ENCODE results near the gene JMJD1C.

JMJD1C gene

GRCh38 chr10:63260103-63260859 is 205.5 kb downstream of the JMJD1C start:
- H3K4me3 ChIP-seq (ENCODE audit: low read depth, low read length) = no peak overlapping the region
- no peak for TF ChIP-seq GLIS1 (tag by site-specific recombination; IDR thresholded peaks at IDR 0.05)
- TF ChIP-seq ZBTB49 (tag by site-specific recombination; IDR thresholded peaks at IDR 0.05; ENCODE audit: low read depth) = no peak
- TF ChIP-seq ZSCAN16 (tag by site-specific recombination; IDR thresholded peaks at IDR 0.05) = no peak
- no peak for TF ChIP-seq ZNF157 (tag by site-specific recombination; IDR thresholded peaks at IDR 0.05)
- TF ChIP-seq ZNF146 (tag by site-specific recombination; IDR thresholded peaks at IDR 0.05) = no peak
- no peak for TF ChIP-seq PRDM6 (tag by site-specific recombination; IDR thresholded peaks at IDR 0.05)
- no peak for TF ChIP-seq AEBP2 (tag by site-specific recombination; IDR thresholded peaks at IDR 0.05; ENCODE audit: borderline replicate concordance)
- TF ChIP-seq ZNF366 (tag by site-specific recombination; conservative IDR thresholded peaks at IDR 0.05) = no peak
- TF ChIP-seq ZNF558 (tag by site-specific recombination; IDR thresholded peaks at IDR 0.05) = no peak
- TF ChIP-seq ZNF292 (tag by site-specific recombination; IDR thresholded peaks at IDR 0.05; ENCODE audit: borderline replicate concordance, low read depth) = no peak
- no peak for TF ChIP-seq SETDB1 (IDR thresholded peaks at IDR 0.05; ENCODE audit: insufficient read length, low read length)
- peaks cover 9% of the 10 kb centered on the region for H3K4me1 ChIP-seq (ENCODE audit: control insufficient read depth, insufficient read depth, low read length)
- no peak overlapping the region for H3K27ac ChIP-seq (ENCODE audit: extremely low read depth, low read depth, low read length)
- ChIA-PET CTCF (interaction anchor here (0.6 kb wide), 1 partner anchor 1459 kb away, joined by 3 read pairs; no protein-coding TSS in a partner anchor), POLR2A (no interaction called here)
- H3K36me3 ChIP-seq (ENCODE audit: control insufficient read depth in 2 of 2, insufficient read depth in 1 of 2, low read length in 2 of 2) = peaks cover 0 to 2% of the 10 kb centered on the region in 2 experiments; a peak in 2 of 3 replicates
- H3K9me3 ChIP-seq (ENCODE audit: control insufficient read depth, insufficient read depth, low read depth, low read length) = no peaks in the 10 kb centered on the region

- no peak overlapping the region for H3K4me3 ChIP-seq (ENCODE audit: low read depth, low read length)
Observed at GRCh38 chr10:63258920-63259678, 206.7 kb downstream of the JMJD1C start.

More at GRCh38 chr10:63258920-63259678, 206.7 kb downstream of the JMJD1C start:
- ChIA-PET CTCF (interaction anchor here (0.6 kb wide), 1 partner anchor 509 kb away, joined by 5 read pairs; no protein-coding TSS in a partner anchor), POLR2A (no interaction called here)
- Histone ChIP-seq H3K4me1 (ENCODE audit: control insufficient read depth, insufficient read depth, low read length) (peaks cover 4% of the 10 kb centered on the region), H3K27ac (ENCODE audit: extremely low read depth, low read depth, low read length) (no peak overlapping the region), H3K36me3 (ENCODE audit: control insufficient read depth in 2 of 2, insufficient read depth in 1 of 2, low read length in 2 of 2) (peaks cover 0 to 2% of the 10 kb centered on the region in 2 experiments; a peak in 2 of 3 replicates), H3K9me3 (ENCODE audit: control insufficient read depth, insufficient read depth, low read depth, low read length) (no peaks in the 10 kb centered on the region)
- TF ChIP-seq PRDM6 (tag by site-specific recombination; IDR thresholded peaks at IDR 0.05) (0 out of 2 replicates have a peak, but pooled peaks have one; percentile 18), REST (tag by site-specific recombination; IDR thresholded peaks at IDR 0.05) (no peak), ZFP37 (tag by site-specific recombination; IDR thresholded peaks at IDR 0.05) (no peak)

Data from HEK293 (cell line).